Thyroid gland (tissue), 4 donors: Measurements from ENCODE around the gene EYS. TPM values are rescaled to one million over a fixed set of nuclear protein-coding genes. Genes with fewer than 3 reads are reported as not detected.

Experiments used
- DNase-seq, 2 donors: peaks; one replicate each; pipeline ENCODE4 v3.0.0-alpha.2; 2019
- H3K27ac ChIP-seq, 3 donors: fragments of 200-600 bp; sonication (generic); 1 replicate in 2 of 3; 2 replicates in 1 of 3; pipeline ENCODE4 v1.5.1; 2016 to 2019; ENCODE audit warnings: mild to moderate bottlenecking in 1 of 3, moderate library complexity in 1 of 3
- H3K27me3 ChIP-seq: fragments of 200-600 bp; sonication (generic); one replicate; pipeline ENCODE4 v1.5.1; 2019
- H3K36me3 ChIP-seq, 2 donors: fragments of 200-600 bp; sonication (generic); one replicate each; pipeline ENCODE4 v1.5.1; 2016 to 2019
- H3K4me1 ChIP-seq, 2 donors: fragments of 200-600 bp; sonication (generic); one replicate each; pipeline ENCODE4 v1.5.1; 2017 to 2019
- H3K4me3 ChIP-seq, 3 donors: fragments of 200-600 bp; sonication (generic); replicated peaks in 1 of 3; 1 replicate in 2 of 3; 2 replicates in 1 of 3; pipeline ENCODE4 v1.5.1; 2016; ENCODE audit warnings: mild to moderate bottlenecking in 1 of 3
- H3K9me3 ChIP-seq: fragments of 200-600 bp; sonication (generic); one replicate; pipeline ENCODE4 v1.5.1; 2017
- POLR2A ChIP-seq, 2 donors: fragments of 450-650 bp; IDR thresholded peaks; one replicate each; pipeline ENCODE4 v1.6.1; 2017; ENCODE audit warnings: antibody characterized with exemption in 2 of 2, mild to moderate bottlenecking in 2 of 2, moderate library complexity in 1 of 2
- WGBS, 2 donors: methylation state at CpG; one replicate each; pipeline ENCODE4 v1.1.5; 2017; 5-methylcytosine and 5-hydroxymethylcytosine counted together
- intact Hi-C: fragments of 100-400 bp; cut with DNase I; formaldehyde crosslinking; loops from one replicate; pipeline ENCODE4 v1.15.1; 2023
- total RNA-seq, 4 donors: library from RNA; depleted of rRNA; stranded (reverse); fragments of >200 nt; gene quantifications; one replicate each; pipeline ENCODE4 v1.2.3, GENCODE V29; 2016
- TF ChIP-seq, protein P1 (sequence below), 6 experiments: fragments of 200-600 bp in 3 of 6; fragments of 450-650 bp in 3 of 6; sonication (generic) in 3 of 6; IDR thresholded peaks; one replicate each; pipeline ENCODE4 v1.5.1; 2016 to 2019; ENCODE audit warnings: antibody characterized with exemption in 6 of 6, mild to moderate bottlenecking in 2 of 6, inconsistent platforms in 1 of 6, moderate library complexity in 1 of 6

EYS gene
- total RNA-seq, 4 donors from 2014 or later: not detected

DNA sequence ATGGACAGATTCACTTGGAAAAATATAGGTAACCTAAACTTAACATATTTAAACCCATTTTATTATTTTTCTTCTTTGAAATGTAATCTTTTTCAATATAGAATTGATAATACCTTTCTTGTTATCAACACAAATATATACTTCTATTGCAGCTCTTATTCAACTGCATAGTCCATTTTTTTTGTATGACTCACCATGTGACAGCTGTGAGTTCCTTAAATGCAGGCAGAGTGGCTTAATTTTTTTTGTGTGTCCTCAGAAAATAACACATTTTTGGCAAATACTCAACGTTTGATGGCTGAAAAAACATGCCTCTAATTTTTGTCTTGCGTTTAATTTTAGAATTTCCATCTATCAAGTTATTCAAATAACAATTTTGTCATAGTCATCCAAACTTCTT, 1616.7 kb downstream of the EYS start:
- TF ChIP-seq, protein P1, sequence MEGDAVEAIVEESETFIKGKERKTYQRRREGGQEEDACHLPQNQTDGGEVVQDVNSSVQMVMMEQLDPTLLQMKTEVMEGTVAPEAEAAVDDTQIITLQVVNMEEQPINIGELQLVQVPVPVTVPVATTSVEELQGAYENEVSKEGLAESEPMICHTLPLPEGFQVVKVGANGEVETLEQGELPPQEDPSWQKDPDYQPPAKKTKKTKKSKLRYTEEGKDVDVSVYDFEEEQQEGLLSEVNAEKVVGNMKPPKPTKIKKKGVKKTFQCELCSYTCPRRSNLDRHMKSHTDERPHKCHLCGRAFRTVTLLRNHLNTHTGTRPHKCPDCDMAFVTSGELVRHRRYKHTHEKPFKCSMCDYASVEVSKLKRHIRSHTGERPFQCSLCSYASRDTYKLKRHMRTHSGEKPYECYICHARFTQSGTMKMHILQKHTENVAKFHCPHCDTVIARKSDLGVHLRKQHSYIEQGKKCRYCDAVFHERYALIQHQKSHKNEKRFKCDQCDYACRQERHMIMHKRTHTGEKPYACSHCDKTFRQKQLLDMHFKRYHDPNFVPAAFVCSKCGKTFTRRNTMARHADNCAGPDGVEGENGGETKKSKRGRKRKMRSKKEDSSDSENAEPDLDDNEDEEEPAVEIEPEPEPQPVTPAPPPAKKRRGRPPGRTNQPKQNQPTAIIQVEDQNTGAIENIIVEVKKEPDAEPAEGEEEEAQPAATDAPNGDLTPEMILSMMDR (IDR thresholded peaks at IDR 0.05): no peak
- TF ChIP-seq POLR2A (IDR thresholded peaks at IDR 0.05): no peak
- no peaks in the 10 kb centered on the region for H3K4me1 ChIP-seq

DNA sequence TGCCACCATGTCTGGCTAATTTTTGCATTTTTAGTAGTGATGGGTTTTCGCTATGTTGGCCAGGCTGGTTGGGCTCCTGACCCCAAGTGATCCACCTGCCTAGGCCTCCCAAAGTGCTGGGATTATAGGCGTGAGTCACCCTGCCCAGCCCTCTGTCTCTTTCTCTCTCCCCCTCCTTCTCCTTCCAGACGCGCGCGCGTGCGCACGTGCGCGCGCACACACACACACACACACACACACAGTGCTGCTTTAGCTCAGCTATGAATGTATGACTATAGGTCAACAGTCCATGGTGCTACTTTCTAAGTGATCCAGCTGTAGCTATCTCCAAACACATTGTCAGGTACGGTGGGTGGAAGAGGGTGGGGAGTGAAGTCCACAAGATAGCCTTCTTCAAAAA, 1621.9 kb downstream of the EYS start:
- DNase-seq: no peak
- Histone ChIP-seq H3K4me1 (no peaks in the 10 kb centered on the region), H3K9me3 (no peaks in the 10 kb centered on the region), H3K27me3 (no peaks in the 10 kb centered on the region), H3K4me3 (no peak overlapping the region), H3K36me3 (no peaks in the 10 kb centered on the region), H3K27ac (no peak overlapping the region)
- 81 to 98% methylated on average over 13 of the region's 13 CpGs for WGBS, 2 donors
- intact Hi-C loops: no loop called here
- TF ChIP-seq, protein P1 (IDR thresholded peaks at IDR 0.05): no peak
- no peak for TF ChIP-seq POLR2A (IDR thresholded peaks at IDR 0.05)

More for the DNA sequence above, 1616.7 kb downstream of the EYS start:
- intact Hi-C loops: no loop called here
- Histone ChIP-seq H3K27me3 (no peaks in the 10 kb centered on the region), H3K9me3 (no peaks in the 10 kb centered on the region), H3K27ac (no peak overlapping the region), H3K36me3 (no peaks in the 10 kb centered on the region), H3K4me3 (no peak overlapping the region)
- no peak for DNase-seq
- whole genome bisulfite sequencing, 2 donors: 61 to 65% methylated on average over 2 of the region's 2 CpGs

DNA sequence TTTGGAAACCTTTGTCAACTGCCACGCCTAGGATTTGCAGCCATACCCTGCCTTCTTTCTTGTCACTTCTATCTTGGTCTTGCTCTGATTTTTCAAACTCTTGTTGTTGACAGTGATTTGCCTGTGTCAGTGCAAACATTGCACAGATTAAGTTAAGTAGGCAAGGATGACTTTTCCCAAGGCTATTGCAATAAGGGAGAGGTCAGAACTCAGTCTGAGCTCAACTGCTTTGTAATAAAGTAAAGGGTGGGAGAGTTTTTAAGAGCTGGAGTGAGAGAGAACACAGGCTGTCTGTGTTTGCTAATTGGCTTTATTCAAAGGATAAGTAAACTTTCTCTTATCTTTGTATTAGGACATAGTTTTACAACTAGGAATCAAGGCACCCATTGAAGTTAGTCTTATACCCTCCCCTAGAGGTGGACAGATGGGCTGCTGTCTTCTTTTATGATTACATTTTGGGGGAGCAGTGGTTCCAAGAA, 1622.8 kb downstream of the EYS start:
- 84 to 91% methylated on average over 1 of the region's 1 CpG for whole genome bisulfite sequencing, 2 donors

DNA sequence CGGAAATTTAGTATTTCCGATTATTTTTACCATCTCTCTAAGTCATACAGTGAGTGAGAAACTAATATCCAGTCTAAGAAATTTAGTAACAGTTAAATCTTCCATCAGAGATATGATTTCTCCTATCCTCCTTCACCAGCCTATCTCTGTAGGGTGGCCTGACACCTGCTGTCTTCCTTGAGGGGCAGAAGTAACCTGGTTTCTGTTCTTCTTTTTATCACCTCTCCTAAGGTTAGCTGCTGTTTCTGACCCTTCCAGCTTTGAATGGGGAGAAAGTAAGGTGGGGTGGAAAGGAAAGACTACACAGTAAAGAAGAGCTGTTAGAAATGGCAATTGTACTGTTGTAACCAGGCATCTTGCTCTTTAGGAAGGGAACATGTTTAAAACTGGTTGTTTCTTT, 1623.8 kb downstream of the EYS start:
- no peak for TF ChIP-seq POLR2A (IDR thresholded peaks at IDR 0.05)
- TF ChIP-seq, protein P1 (IDR thresholded peaks at IDR 0.05): no peak
- no peaks in the 10 kb centered on the region for H3K9me3 ChIP-seq
- H3K27ac ChIP-seq: no peak overlapping the region
- H3K4me1 ChIP-seq: no peaks in the 10 kb centered on the region
- H3K36me3 ChIP-seq: no peaks in the 10 kb centered on the region
- no peaks in the 10 kb centered on the region for H3K27me3 ChIP-seq
- intact Hi-C loops: no loop called here
- WGBS, 2 donors: 93% methylated on average over 2 of the region's 2 CpGs
- DNase-seq: no peak
- no peak overlapping the region for H3K4me3 ChIP-seq

More for the DNA sequence above, 1622.8 kb downstream of the EYS start:
- TF ChIP-seq, protein P1 (IDR thresholded peaks at IDR 0.05): no peak
- no peak for TF ChIP-seq POLR2A (IDR thresholded peaks at IDR 0.05)
- intact Hi-C loops: no loop called here
- H3K27me3 ChIP-seq: no peaks in the 10 kb centered on the region
- no peak overlapping the region for H3K27ac ChIP-seq
- H3K36me3 ChIP-seq: no peaks in the 10 kb centered on the region
- no peak for DNase-seq
- no peak overlapping the region for H3K4me3 ChIP-seq
- no peaks in the 10 kb centered on the region for H3K4me1 ChIP-seq
- H3K9me3 ChIP-seq: no peaks in the 10 kb centered on the region

DNA sequence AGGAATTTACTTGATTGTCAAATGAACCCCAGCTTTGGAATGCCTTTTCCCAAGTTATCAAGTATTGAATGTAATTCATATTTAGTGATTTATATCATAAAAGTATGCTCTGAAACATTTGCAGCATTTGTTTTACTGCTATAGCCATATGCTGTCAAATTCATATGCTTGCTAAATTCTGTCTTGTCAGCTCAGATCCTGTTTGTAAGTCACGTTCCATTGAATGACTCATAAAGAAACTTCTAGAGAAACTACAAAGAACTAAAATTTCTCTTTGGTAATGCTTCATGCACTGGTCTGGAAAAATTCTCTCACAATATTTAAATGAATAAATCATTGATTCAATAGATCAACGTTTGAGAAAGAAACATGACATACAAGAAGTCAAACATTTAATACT, 1625.6 kb downstream of the EYS start:
- 33 to 36% methylated on average over 2 of the region's 2 CpGs for WGBS, 2 donors
- no peak for TF ChIP-seq POLR2A (IDR thresholded peaks at IDR 0.05)
- TF ChIP-seq, protein P1 (IDR thresholded peaks at IDR 0.05): no peak
- DNase-seq: no peak
- H3K4me1 ChIP-seq: no peaks in the 10 kb centered on the region
- H3K27ac ChIP-seq: no peak overlapping the region
- intact Hi-C loops: no loop called here
- H3K36me3 ChIP-seq: no peaks in the 10 kb centered on the region
- no peaks in the 10 kb centered on the region for H3K27me3 ChIP-seq
- no peak overlapping the region for H3K4me3 ChIP-seq
- H3K9me3 ChIP-seq: no peaks in the 10 kb centered on the region
